Ovary (tissue), 9 donors: ENCODE results near the gene KRT8. TPM values are rescaled to one million over a fixed set of nuclear protein-coding genes. Genes with fewer than 3 reads are reported as not detected.

ENCODE experiments used
- DNase-seq, 5 donors: peaks; one replicate each; pipeline ENCODE4 v3.0.0-alpha.2; 2019 to 2020
- H3K27ac ChIP-seq, 2 donors: fragments of 200-600 bp; one replicate each; pipeline versions ENCODE4 v1.5.1 to v1.8.0; 2019 to 2022
- H3K27me3 ChIP-seq: fragments of 200-600 bp; one replicate; pipeline ENCODE4 v1.8.0; 2022
- H3K36me3 ChIP-seq: fragments of 200-600 bp; sonication (generic); one replicate; pipeline ENCODE4 v1.5.1; 2019
- H3K4me1 ChIP-seq: one replicate; pipeline ENCODE4 v1.8.1; 2013; ENCODE audit warnings: mild to moderate bottlenecking, moderate library complexity; ENCODE audit not compliant: insufficient read depth
- H3K4me3 ChIP-seq: fragments of 200-600 bp; sonication (generic); one replicate; pipeline ENCODE4 v1.5.1; 2017
- H3K9me3 ChIP-seq, 2 donors: fragments of 200-600 bp in 1 of 2; sonication (generic) in 1 of 2; one replicate each; pipeline versions ENCODE4 v1.5.1 to v1.8.1; 2013 to 2019; ENCODE audit warnings: mild to moderate bottlenecking in 1 of 2, moderate library complexity in 1 of 2
- CTCF ChIP-seq, 3 donors: fragments of 450-650 bp in 2 of 3; fragments of 200-600 bp in 1 of 3; IDR thresholded peaks; one replicate each; pipeline versions ENCODE4 v1.5.1 to v1.8.0; 2016 to 2022; ENCODE audit warnings: antibody characterized with exemption in 3 of 3, mild to moderate bottlenecking in 1 of 3
- EP300 ChIP-seq: sonication (generic); formaldehyde crosslinking; IDR thresholded peaks from one replicate; pipeline ENCODE4 v1.6.1; 2017; ENCODE audit warnings: antibody characterized with exemption
- POLR2A ChIP-seq: fragments of 450-650 bp; IDR thresholded peaks from one replicate; pipeline ENCODE4 v1.6.1; 2017; ENCODE audit warnings: antibody characterized with exemption, mild to moderate bottlenecking, moderate library complexity
- WGBS, 3 donors: extraction: QIAGEN DNeasy Blood & Tissue Kit in 1 of 3; methylation state at CpG; one replicate each; pipeline versions ENCODE4 v1.1.5 to v1.1.7; 2013 to 2017; 5-methylcytosine and 5-hydroxymethylcytosine counted together
- intact Hi-C, 4 donors: fragments of 100-400 bp; cut with DNase I; formaldehyde crosslinking; loops; one replicate each; pipeline versions ENCODE4 v1.11.0 to v1.15.1; 2022 to 2023
- polyA plus RNA-seq, 2 donors: library from polyadenylated mRNA; stranded (reverse); fragments of 200-250 nt in 1 of 2; fragments of 350-450 nt in 1 of 2; fragmentation: Illumina TruSeq in 1 of 2; extraction: RNeasy Lipid Tissue Mini Kit (QIAGEN cat#74804) in 1 of 2; gene quantifications; one replicate each; pipeline ENCODE4 v1.2.3, GENCODE V29; 2013 to 2014
- total RNA-seq, 7 donors: library from RNA; depleted of rRNA in 2 of 7; stranded (reverse); fragments of >200 nt in 2 of 7; fragmentation: NEBNext Ultra II Directional in 3 of 7; extraction: Animal tissue kit (Norgen Biotek cat#: 25700) in 3 of 7; gene quantifications; one replicate each; pipeline versions ENCODE4 v1.1.0 to v1.2.4, GENCODE V29; 2016 to 2023
- donor health status: DM: no; HTN: no; CAD: no; lungs with moderate emphysema.
- donor health status: DM: no; HTN: no; CAD: no.
- donor health status: Bipolar disorder and iron deficiency.
- donor health status: DM: yes; HTN: yes; CAD: no.
- donor health status: DM: no; HTN: no; CAD: no.
- donor health status: DM: yes; HTN: yes; CAD: no.

KRT8 gene
- total and polyA plus RNA-seq, 9 donors: 2.7 to 663 (median 43.7) TPM

GRCh38 chr12:52915637-52916036 lies 10.8 kb upstream of the KRT8 start:
- Histone ChIP-seq H3K27me3 (no peaks in the 10 kb centered on the region), H3K36me3 (no peaks in the 10 kb centered on the region), H3K4me1 (no peaks in the 10 kb centered on the region), H3K4me3 (no peak overlapping the region), H3K27ac (no peak overlapping the region), H3K9me3 (no peaks in the 10 kb centered on the region)
- intact Hi-C loops: loop anchor here in 1 of 4 donors (1.0 kb wide), 1 partner anchor 54 kb away; no protein-coding TSS in a partner anchor
- DNase-seq: no peak
- TF ChIP-seq POLR2A (no peak), CTCF (IDR thresholded peaks at IDR 0.05) (no peak), EP300 (no peak)
- WGBS, 3 donors: 41 to 71% (median 55%) methylated on average over 5 of the region's 5 CpGs

DNA sequence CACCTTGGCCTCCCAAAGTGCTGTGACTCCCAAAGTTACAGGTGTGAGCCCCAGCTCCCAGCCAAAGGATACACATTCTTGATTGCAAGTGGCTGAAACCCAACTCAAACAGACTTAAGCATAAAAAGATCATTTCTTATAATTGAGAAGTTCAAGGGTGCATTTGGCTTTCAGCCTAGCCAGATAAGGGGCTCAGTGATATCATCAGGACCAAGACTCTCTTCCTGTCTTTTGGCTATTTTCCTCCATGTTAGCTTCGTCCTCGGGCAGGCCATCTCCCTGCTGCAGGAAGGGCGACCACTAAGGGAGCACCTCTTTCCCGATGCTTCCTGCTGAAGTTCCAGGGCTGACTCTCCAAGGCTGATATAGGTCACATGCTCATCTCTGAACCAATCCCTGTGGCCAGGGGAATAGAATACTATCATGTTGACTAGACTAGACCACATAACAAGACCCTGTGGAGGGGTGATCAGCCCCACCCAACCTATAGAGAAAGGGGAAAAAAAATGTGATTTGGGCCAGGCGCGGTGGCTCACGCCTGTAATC lies 9.8 kb upstream of the KRT8 start:
- Histone ChIP-seq H3K4me1 (no peaks in the 10 kb centered on the region), H3K27me3 (no peaks in the 10 kb centered on the region), H3K9me3 (no peaks in the 10 kb centered on the region), H3K36me3 (no peaks in the 10 kb centered on the region), H3K4me3 (no peak overlapping the region), H3K27ac (no peak overlapping the region)
- TF ChIP-seq CTCF (IDR thresholded peaks at IDR 0.05) (no peak), POLR2A (no peak), EP300 (no peak)
- WGBS, 3 donors: 77 to 83% (median 82%) methylated on average over 7 of the region's 7 CpGs
- DNase-seq: no peak
- intact Hi-C loops: no loop called here

DNA sequence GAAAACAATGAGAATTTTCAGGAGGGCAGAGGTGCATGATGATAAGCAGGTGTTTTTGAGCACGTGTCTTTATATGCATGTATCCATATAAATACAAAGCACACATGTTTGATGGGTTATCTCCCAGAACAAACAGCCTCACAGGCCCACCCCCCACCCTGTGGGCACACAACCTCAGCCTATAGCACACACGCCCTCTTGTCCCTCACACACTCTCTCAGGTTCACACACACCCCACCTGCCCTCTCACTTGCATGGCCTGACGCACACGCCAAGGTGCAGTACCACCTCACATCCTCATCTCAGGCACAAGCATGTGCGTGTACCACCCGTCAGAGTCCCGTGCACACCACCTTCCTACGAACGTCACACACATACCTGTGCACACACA lies 8.6 kb upstream of the KRT8 start:
- Histone ChIP-seq H3K27me3 (no peaks in the 10 kb centered on the region), H3K27ac (no peak overlapping the region), H3K4me3 (no peak overlapping the region), H3K4me1 (no peaks in the 10 kb centered on the region), H3K36me3 (no peaks in the 10 kb centered on the region), H3K9me3 (no peaks in the 10 kb centered on the region)
- intact Hi-C loops: no loop called here
- no peak for DNase-seq
- WGBS, 3 donors: 89 to 94% (median 92%) methylated on average over 9 of the region's 9 CpGs
- no peak for TF ChIP-seq CTCF (IDR thresholded peaks at IDR 0.05)
- no peak for TF ChIP-seq EP300
- TF ChIP-seq POLR2A: no peak

- Histone ChIP-seq H3K9me3 (no peaks in the 10 kb centered on the region), H3K4me3 (no peak overlapping the region), H3K36me3 (no peaks in the 10 kb centered on the region), H3K27ac (no peak overlapping the region), H3K27me3 (no peaks in the 10 kb centered on the region), H3K4me1 (no peaks in the 10 kb centered on the region)
- WGBS, 3 donors: 87 to 91% (median 87%) methylated on average over 8 of the region's 8 CpGs
- TF ChIP-seq CTCF (IDR thresholded peaks at IDR 0.05) (no peak), POLR2A (no peak), EP300 (no peak)
- DNase-seq: no peak
- intact Hi-C loops: no loop called here
These were observed 8.0 kb upstream of the KRT8 start for GRCh38 chr12:52912711-52913430.
